Choroid plexus epithelial cell (primary cell): ENCODE measurements around the gene ZDHHC13.

Experiments
- DNase-seq: peaks from one replicate; pipeline ENCODE4 v3.0.0-alpha.2; 2010; ENCODE audit warnings: low read depth
- H3K4me3 ChIP-seq: 2 replicates; pipeline ENCODE4 v1.5.1; 2011; ENCODE audit warnings: low read depth, mild to moderate bottlenecking, control low read depth, low read length, moderate library complexity
- CTCF ChIP-seq: conservative IDR thresholded peaks from 2 replicates; pipeline ENCODE4 v1.5.1; 2011; ENCODE audit warnings: low read depth, mild to moderate bottlenecking, control low read depth, inconsistent platforms, low read length, moderate library complexity

The ZDHHC13 gene

GRCh38 chr11:19163617-19164016 is 46.6 kb downstream of the ZDHHC13 start:
- no peak overlapping the region for H3K4me3 ChIP-seq
- no peak for TF ChIP-seq CTCF
- DNase-seq = peak; percentile 10

- no peak for TF ChIP-seq CTCF
- H3K4me3 ChIP-seq = no peak overlapping the region
- DNase-seq = no peak
Observed at GRCh38 chr11:19164230-19164855, 47.4 kb downstream of the ZDHHC13 start.

- DNase-seq = no peak
- no peak for TF ChIP-seq CTCF
- H3K4me3 ChIP-seq = no peak overlapping the region
Observed at GRCh38 chr11:19164881-19165280, 47.9 kb downstream of the ZDHHC13 start.

- no peak overlapping the region for H3K4me3 ChIP-seq
- no peak for DNase-seq
- no peak for TF ChIP-seq CTCF
Observed at GRCh38 chr11:19168090-19168489, 51.1 kb downstream of the ZDHHC13 start.

- TF ChIP-seq CTCF = no peak
- no peak for DNase-seq
- no peak overlapping the region for H3K4me3 ChIP-seq
Observed at GRCh38 chr11:19173004-19173689, 56.2 kb downstream of the ZDHHC13 start.

GRCh38 chr11:19173964-19174638 is 57.1 kb downstream of the ZDHHC13 start:
- no peak for TF ChIP-seq CTCF
- H3K4me3 ChIP-seq = no peak overlapping the region

More at GRCh38 chr11:19173964-19174638, 57.1 kb downstream of the ZDHHC13 start:
- DNase-seq = no peak
